Coronary artery (tissue), 2 donors: ENCODE results near the gene ZBTB17.
A peak's percentile ranks its signal among the peaks of the same experiment; 100 is the strongest.

ENCODE experiments used
- DNase-seq: peaks from one replicate; pipeline ENCODE4 v3.0.0-alpha.2; 2017; ENCODE audit warnings: low spot score
- H3K27ac ChIP-seq, 2 donors: fragments of 200-600 bp; sonication (generic); one replicate each; pipeline ENCODE4 v1.5.1; 2016 to 2019
- H3K4me3 ChIP-seq: fragments of 200-600 bp; sonication (generic); 2 replicates; pipeline ENCODE4 v1.5.1; 2016; ENCODE audit warnings: mild to moderate bottlenecking, moderate library complexity
- CTCF ChIP-seq: fragments of 200-600 bp; sonication (generic); IDR thresholded peaks from one replicate; pipeline ENCODE4 v1.5.1; 2019; ENCODE audit warnings: antibody characterized with exemption

Gene ZBTB17

DNA sequence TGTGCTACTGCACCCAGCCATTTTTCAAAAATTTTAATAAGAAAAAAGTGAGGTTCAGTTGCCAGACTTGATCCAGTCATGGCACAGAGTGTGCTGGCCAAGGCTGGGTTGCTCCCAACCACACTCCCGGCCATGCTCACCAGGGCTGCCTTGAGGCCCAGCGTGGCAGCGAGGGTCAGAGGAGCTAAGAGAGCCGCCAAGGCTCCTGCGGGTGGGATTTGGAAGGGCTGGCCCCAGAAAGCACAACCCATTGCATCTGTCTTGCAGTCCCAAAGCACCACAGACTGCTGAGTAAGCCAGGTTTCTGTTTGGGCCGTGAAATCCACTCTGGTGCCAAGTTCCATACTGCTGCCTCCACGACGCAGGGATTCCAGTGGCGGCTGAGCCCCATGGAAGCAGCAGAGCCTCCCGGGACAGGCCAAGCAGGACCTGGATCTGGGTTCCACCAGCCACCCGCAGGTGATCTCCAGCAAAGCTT is 22.6 kb downstream of the ZBTB17 start:
- no peak for TF ChIP-seq CTCF
- peak overlapping the region; percentile 8 for H3K4me3 ChIP-seq
- no peak for DNase-seq
- peak overlapping the region; percentile 45 to 76 for H3K27ac ChIP-seq

DNA sequence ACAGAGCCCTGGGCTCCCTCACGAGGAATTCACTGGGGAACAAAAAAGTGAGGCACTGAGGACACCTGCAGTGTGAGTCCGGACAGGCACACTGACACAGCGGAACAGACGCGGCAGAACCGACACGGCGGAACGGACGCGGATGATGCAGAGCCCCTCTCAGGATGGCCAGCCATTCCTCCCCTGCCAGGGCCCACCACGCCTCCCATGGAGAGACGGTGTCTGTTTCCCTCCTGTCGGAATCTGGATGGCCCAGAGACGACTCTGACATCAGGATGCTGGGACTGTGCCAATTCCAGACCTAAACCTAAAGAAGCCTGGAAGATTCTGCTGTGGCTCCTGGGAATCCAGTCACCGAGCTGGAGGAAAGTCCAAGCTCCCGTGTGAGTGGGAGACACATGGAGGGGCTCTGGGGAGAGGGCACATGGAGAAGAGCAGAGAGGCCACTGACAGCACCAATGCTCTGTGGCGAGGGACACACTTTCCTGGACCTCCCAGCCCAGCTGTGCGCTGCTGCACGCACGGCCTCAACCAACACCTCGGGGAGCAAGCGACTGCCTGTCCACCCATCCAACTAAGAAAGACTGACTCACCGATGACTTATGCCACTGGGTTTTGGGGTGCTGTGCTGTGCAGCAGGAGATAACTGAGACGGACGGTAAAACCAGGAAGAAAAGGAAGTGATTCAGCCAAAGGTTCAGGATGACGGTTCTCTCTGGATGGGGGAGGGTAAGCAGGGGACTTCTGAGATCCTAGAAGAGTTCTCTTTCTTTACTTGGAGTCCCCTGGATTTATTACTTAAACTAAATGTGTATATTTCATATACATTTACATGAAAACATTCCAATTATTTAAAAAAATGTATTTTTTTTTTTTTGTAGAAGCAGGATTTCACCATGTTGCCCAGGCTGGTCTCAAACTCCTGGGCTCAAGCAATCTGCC is 23.3 kb downstream of the ZBTB17 start:
- no peak overlapping the region for H3K4me3 ChIP-seq
- no peak for TF ChIP-seq CTCF
- no peak for DNase-seq
- H3K27ac ChIP-seq = peak overlapping the region; percentile 93 to 95

GRCh38 chr1:15951341-15952153 is 24.4 kb downstream of the ZBTB17 start:
- H3K4me3 ChIP-seq = peak overlapping the region; percentile 26
- peak overlapping the region; percentile 93 to 95 for H3K27ac ChIP-seq
- no peak for DNase-seq
- TF ChIP-seq CTCF = no peak

GRCh38 chr1:15950763-15951295 is 25.1 kb downstream of the ZBTB17 start:
- H3K4me3 ChIP-seq = peak overlapping the region; percentile 26
- H3K27ac ChIP-seq = peak overlapping the region; percentile 93 to 95
- DNase-seq = no peak
- no peak for TF ChIP-seq CTCF

DNA sequence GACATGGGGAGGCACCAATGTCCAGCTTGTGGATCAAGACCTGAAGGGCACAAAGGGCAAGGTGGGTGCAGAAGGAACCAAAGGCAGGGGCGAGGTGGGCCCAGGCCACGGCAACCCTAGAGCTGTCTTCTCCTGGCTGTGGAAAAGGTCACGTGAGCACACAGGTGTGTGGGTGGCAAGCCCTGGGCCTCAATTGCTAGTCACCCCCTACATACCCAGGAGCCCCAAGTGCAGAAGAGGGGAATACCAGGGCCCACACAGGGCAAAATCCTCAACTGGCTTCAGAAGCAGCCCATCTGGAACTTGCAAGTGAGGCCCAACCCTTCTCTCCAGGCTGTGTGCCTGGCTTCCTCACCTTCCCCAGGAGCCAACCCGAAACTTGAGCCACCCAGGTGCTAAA is 25.6 kb downstream of the ZBTB17 start:
- peak overlapping the region; percentile 65 for H3K4me3 ChIP-seq
- peak overlapping the region; percentile 93 to 95 for H3K27ac ChIP-seq
- TF ChIP-seq CTCF = no peak
- DNase-seq = no peak

GRCh38 chr1:15949453-15950245 is 26.3 kb downstream of the ZBTB17 start:
- no peak for TF ChIP-seq CTCF
- H3K27ac ChIP-seq = peak overlapping the region; percentile 93 to 95
- peak overlapping the region; percentile 65 for H3K4me3 ChIP-seq
- DNase-seq = peak; percentile 98
